ENCODE data around the gene RWDD3. TPM values are rescaled to one million over a fixed set of nuclear protein-coding genes. Genes with fewer than 3 reads are reported as not detected.

The RWDD3 gene
- total RNA-seq, 4 donors from 2014 or later = 4.1 to 36.6 (median 30.8) TPM

- DNase-seq = no peak
- Histone ChIP-seq H3K9me3 (peaks cover 0 to 11% of the 10 kb centered on the region in 2 donors), H3K27me3 (no peaks in the 10 kb centered on the region), H3K4me3 (no peak overlapping the region), H3K27ac (no peak overlapping the region), H3K36me3 (no peaks in the 10 kb centered on the region), H3K4me1 (peaks cover 0 to 4% of the 10 kb centered on the region in 2 donors)
- TF ChIP-seq CTCF (IDR thresholded peaks at IDR 0.05) = no peak
- no peak for TF ChIP-seq POLR2A (IDR thresholded peaks at IDR 0.05)
- intact Hi-C loops (cut with DNase I; ENCODE audit: low total_unique reads) = no loop called here
These were observed 3.0 kb downstream of the RWDD3 start for GRCh38 chr1:95236784-95237575.

GRCh38 chr1:95237981-95238703 is 4.1 kb downstream of the RWDD3 start:
- intact Hi-C loops (cut with DNase I; ENCODE audit: low total_unique reads) = no loop called here
- Histone ChIP-seq H3K36me3 (no peaks in the 10 kb centered on the region), H3K4me3 (no peak overlapping the region), H3K27me3 (no peaks in the 10 kb centered on the region), H3K27ac (no peak overlapping the region), H3K4me1 (peaks cover 0 to 4% of the 10 kb centered on the region in 2 donors), H3K9me3 (peaks cover 0 to 16% of the 10 kb centered on the region in 2 donors)
- TF ChIP-seq POLR2A (IDR thresholded peaks at IDR 0.05) (no peak), CTCF (IDR thresholded peaks at IDR 0.05) (no peak)
- DNase-seq = no peak

GRCh38 chr1:95245029-95245428 is 11.0 kb downstream of the RWDD3 start:
- H3K9me3 ChIP-seq = peaks cover 0 to 16% of the 10 kb centered on the region in 2 donors
- no peak overlapping the region for H3K4me3 ChIP-seq
- no peaks in the 10 kb centered on the region for H3K36me3 ChIP-seq
- TF ChIP-seq CTCF (IDR thresholded peaks at IDR 0.05) (no peak), POLR2A (IDR thresholded peaks at IDR 0.05) (no peak)
- no peaks in the 10 kb centered on the region for H3K4me1 ChIP-seq
- no peak for DNase-seq
- H3K27me3 ChIP-seq = no peaks in the 10 kb centered on the region
- no peak overlapping the region for H3K27ac ChIP-seq
- intact Hi-C loops (cut with DNase I; ENCODE audit: low total_unique reads) = no loop called here

GRCh38 chr1:95246511-95246910 is 12.5 kb downstream of the RWDD3 start:
- no peaks in the 10 kb centered on the region for H3K36me3 ChIP-seq
- peaks cover 0 to 10% of the 10 kb centered on the region in 2 donors for H3K9me3 ChIP-seq
- intact Hi-C loops (cut with DNase I; ENCODE audit: low total_unique reads) = no loop called here
- DNase-seq = no peak
- no peaks in the 10 kb centered on the region for H3K4me1 ChIP-seq
- no peak overlapping the region for H3K4me3 ChIP-seq
- no peak for TF ChIP-seq CTCF (IDR thresholded peaks at IDR 0.05)
- no peak for TF ChIP-seq POLR2A (IDR thresholded peaks at IDR 0.05)
- H3K27ac ChIP-seq = no peak overlapping the region
- H3K27me3 ChIP-seq = no peaks in the 10 kb centered on the region

GRCh38 chr1:95247607-95248006 is 13.6 kb downstream of the RWDD3 start:
- no peak for DNase-seq
- no peaks in the 10 kb centered on the region for H3K9me3 ChIP-seq
- H3K36me3 ChIP-seq = no peaks in the 10 kb centered on the region
- no peak overlapping the region for H3K27ac ChIP-seq
- no peak overlapping the region for H3K4me3 ChIP-seq
- intact Hi-C loops (cut with DNase I; ENCODE audit: low total_unique reads) = no loop called here
- TF ChIP-seq POLR2A (IDR thresholded peaks at IDR 0.05) (no peak), CTCF (IDR thresholded peaks at IDR 0.05) (no peak)
- no peaks in the 10 kb centered on the region for H3K4me1 ChIP-seq
- no peaks in the 10 kb centered on the region for H3K27me3 ChIP-seq

Data from uterus (tissue), 4 donors.